Measurements from ENCODE around the gene KLRC3.
"Not testable (repeated sequence)": the region's sequence is repeated elsewhere in the genome, so short reads cannot be mapped to it uniquely, and the experiment has no call there.

The KLRC3 gene

DNA sequence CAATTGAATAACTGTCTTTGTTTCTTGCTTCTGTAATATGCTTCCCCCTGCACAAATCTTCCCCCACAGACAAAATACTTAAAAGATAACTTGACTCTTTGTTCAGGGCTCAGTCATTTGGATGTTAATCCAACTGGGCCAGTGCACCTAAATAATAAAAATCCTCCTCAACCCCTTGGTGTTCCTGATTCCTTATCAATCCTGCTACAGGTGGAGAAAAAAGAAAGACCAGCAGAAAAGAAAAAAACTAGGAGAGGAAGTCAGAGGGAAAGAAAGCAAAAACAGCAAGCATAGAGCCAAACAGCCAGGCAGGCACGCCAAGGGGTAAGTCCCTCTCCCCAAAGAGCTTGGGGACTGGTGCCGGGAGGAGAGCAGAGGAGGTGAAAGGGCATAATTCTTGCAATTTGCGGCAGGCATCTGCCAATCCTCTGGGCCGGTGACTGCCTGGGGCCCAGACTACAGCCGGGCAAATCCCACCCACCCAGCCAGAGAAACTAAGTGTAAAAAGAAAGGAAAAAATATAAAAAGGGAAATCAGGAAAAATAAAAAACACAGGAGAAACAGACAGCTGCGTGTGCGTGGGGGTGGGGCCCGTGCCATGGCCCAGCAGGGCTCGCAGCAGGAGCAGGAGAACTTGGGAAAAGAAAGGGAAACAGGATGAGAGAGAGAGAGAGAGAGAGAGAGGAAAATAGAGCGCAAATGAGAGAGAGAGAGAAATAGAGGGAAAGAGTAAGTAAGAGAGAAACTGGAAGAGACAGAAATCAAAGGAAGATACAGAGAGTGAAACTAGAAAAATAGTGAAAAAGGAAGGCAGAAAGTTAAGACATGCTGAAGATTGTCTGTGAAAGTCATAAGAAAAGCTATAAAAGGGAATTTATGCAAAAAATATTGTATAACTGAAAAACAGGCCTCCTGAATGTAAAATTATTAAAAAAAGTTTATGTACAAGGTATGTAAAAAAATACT lies 51.9 kb downstream of the KLRC3 start:
- no peak for DNase-seq (ENCODE audit: low read depth)

DNA sequence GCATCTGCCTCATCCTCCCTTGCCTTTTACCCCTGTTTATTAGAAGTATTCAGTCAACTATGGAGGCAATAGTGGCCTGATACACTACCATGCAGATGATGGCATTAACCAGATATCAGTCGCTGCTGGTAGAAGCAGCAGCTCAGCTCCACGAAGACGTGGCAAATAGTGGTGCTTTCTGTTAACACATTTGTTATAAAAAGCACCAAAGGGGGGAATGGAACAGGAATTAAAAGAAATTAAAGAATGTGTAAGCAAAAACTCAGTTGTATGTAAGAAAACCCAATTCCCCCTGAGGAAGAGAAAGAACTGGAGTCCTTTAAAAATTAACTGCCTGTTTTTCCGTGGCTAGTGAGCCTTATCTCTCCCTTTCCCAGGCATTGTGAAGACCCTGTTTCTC lies 52.7 kb downstream of the KLRC3 start:
- not testable (repeated sequence) for DNase-seq (ENCODE audit: low read depth)

DNA sequence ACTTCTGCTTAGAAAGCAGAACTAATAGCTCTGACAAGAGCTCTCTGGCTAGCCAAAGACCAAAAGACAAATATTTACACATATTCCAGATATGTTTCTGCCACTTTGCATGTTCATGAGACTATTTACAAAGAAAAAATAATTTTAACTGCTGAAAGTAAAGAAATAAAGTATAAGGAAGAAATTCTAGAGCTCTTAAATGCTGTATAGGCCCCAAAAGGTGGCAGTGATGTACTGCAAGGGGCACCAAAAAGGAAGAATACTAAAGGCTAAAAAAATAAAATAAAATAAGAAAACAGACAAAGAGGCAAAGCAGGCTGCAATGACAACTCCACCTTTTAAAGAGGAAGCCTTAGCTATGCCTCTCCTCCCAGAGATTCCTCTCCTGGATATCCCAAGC lies 53.5 kb downstream of the KLRC3 start:
- no peak for DNase-seq (ENCODE audit: low read depth)

DNA sequence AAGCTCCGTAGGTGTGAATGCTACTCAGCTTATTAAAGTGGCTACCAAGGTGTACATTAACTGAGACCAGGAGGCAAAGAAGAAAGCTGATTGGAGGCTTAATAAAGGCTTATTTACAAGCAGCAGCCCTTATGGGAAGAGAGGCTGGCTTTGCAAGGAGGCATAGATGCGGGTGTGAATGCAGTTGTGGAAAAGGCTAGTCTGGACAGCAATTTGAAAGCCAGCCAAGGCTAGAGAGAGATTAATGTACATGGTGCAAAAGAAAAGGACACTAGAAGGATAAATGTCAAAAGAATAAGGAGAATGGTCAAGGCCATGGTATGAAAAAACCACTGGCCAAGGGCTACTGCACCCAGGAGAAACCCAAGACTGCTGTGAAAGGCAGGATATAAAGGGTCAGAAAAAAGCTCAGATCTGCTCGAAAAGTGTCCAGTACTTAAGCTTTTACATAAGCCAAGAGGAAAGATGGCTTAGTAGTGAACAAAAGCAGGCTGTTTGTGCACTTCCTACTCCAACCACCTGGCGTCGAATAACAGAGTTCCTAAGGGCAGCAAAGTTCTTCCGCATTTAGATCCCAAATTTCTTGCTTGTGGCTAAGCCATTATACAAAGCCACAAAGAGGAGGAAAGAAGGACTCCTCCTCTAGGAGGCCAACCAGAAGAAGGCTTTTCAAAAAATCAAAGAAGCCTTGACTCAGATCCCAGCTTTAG lies 54.5 kb downstream of the KLRC3 start:
- no peak for DNase-seq (ENCODE audit: low read depth)

DNA sequence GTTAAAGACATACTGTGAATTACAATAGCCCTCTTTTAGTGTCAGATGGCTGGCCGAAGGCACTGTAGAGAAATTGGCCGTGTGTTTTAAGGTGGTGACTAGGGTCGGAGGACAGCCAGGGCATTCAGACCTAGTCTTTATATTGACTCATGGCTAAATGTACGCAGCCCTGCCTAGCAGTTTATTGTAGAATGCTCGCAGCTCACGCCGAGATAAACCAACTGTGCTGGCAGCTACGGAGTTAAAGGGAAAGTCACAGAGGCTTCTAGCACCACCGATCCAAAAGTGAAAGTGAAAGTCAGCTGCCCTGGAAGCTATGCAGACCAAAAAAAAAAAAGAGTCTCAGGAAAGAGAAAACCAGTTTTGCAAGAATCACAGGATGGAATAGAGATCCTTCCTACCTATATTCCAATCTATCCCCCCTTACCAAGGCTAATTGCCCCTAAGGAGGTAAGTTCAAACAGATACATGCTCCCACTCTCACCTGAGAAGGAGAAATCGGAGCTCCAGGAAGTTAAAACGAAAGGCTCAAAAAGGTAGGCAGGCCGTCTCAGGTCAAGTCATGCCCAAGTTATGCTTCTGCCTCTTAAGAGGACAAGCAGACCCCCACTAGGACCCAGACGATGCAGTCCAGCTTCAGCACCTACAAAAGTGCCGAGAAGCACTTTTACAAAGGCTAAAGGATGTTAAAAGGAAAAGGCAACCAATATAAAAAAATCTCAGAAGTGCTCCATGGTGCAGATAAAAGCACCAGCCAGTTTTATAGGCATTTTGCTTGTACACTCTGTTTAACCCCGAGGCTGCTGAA lies 55.4 kb downstream of the KLRC3 start:
- DNase-seq (ENCODE audit: low read depth), result no peak

DNA sequence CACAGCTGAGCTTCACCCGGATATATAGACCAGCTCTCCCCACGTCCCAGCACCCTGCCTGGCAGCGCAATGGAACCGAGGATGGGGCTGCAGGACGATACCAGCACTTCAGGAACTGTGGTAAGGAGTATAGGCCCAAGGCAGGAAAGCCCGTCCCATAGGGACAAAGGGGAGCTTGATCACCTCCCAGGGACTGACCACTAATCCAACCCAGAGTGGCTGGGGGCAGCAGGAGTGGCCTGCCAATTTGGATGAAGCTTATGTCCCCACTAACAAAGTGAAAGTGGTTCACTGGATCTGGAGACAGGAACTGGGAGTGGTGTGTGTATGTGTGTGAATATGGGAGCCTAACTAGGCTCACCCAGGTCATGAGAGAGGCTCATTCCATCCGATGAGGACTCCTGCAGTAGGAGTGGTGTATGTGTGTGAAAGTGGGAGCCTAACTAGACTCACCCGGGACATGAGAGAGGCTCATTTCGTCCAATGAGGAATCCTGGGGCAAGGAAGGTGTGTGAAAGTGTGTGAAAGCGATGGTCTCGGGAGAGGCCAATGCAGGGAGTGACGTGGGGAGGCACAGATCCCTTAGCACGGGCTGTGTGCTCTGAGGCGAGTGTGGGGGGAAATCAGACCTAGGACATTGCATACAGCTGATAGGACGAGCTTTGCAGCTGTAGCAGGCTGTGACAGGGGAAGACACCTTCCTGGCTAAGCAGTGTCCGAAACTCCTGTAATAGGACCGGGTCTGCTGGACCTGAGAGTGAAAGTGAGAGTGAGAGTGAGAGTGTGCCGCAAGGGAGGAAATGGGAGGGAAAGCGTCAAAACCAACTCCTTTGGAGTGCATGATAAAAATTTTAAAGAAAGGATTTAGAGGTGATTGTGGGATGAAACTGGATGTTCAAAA lies 56.2 kb downstream of the KLRC3 start:
- no peak for DNase-seq (ENCODE audit: low read depth)

DNA sequence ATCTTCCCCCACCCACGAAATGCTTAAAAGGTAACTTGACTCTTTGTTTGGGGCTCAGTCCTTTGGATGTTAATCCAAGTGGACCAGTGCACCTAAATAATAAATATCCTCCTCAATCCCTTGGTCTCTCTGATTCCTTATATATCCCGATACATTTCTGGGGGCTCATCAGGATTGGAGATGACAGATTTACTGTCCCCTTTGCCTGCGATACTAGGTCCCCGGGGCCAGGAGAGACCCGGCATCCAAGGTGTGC lies 56.8 kb downstream of the KLRC3 start:
- DNase-seq (ENCODE audit: low read depth), result no peak

DNA sequence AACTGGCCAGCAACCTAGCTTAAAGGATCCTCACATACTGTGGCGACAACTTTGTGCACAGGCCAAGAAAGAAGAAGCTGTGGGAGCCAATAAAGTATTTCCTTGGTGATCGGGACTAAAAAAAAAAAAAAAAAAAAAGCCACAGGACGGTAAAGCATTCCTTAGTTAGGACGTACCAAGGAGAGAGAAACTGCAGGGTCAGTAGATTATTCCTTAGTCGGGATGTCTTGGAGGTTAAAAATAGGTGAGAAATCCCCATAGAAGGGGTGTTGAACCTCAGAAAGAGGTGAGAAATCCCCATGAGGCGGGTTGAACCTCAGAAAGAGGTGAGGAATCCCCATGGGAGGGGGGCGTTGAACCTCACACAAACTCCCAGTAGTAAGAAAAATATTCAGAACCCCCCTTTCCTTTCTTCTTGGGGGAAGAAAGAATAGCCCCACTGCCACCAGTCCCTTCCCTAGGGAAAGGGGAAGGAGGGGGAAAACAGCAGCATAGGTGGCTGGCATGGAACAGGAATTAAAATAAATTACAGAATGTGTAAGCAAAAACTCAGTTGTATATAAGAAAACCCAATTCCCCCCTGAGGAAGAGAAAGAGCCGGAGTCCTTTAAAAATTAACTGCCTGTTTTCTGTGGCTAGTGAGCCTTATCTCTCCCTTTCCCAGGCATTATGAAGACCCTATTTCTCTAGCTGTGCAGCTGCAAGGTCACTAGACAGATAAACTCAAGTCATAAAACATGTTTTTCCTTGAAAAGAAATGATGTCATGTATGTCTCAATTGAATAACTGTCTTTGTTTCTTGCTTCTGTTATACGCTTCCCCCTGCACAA lies 57.4 kb downstream of the KLRC3 start:
- no peak for DNase-seq (ENCODE audit: low read depth)

DNA sequence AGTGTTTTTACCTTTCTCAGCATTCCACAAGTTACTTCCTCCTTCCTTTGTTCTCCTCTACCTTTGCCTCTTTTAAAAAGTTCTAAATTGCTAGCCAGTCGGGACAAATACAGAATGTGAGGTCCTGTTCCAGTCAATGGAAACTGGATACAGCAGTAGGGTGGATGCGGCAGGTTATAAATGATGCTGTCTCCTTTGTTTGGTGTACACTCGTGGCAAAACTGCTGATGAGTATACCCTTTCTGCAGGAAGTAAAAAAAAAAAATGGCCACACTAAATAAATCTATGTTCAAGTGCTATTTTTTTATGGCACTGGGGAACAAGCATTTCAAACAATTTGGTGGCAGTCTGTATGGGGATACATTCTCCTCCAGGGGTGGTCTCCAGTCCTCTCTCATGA lies 58.1 kb downstream of the KLRC3 start:
- DNase-seq (ENCODE audit: low read depth), result no peak
